Esophagus squamous epithelium (tissue), 4 donors: ENCODE measurements around the gene UBR3.

Experiments used
- POLR2A ChIP-seq, 4 donors: fragments of 450-650 bp; IDR thresholded peaks; one replicate each; pipeline ENCODE4 v1.6.1; 2017; ENCODE audit warnings: antibody characterized with exemption in 4 of 4, mild to moderate bottlenecking in 4 of 4, moderate library complexity in 3 of 4
- TF ChIP-seq, protein P1 (sequence below), 6 experiments: fragments of 450-650 bp in 4 of 6; fragments of 200-600 bp in 2 of 6; sonication (generic) in 2 of 6; IDR thresholded peaks; one replicate each; pipeline ENCODE4 v1.5.1; 2016 to 2019; ENCODE audit warnings: antibody characterized with exemption in 6 of 6, mild to moderate bottlenecking in 4 of 6, moderate library complexity in 4 of 6

GRCh38 chr2:169849710-169850109 lies 22.5 kb downstream of the UBR3 start:
- TF ChIP-seq POLR2A (IDR thresholded peaks at IDR 0.05), result no peak
- TF ChIP-seq, protein P1, sequence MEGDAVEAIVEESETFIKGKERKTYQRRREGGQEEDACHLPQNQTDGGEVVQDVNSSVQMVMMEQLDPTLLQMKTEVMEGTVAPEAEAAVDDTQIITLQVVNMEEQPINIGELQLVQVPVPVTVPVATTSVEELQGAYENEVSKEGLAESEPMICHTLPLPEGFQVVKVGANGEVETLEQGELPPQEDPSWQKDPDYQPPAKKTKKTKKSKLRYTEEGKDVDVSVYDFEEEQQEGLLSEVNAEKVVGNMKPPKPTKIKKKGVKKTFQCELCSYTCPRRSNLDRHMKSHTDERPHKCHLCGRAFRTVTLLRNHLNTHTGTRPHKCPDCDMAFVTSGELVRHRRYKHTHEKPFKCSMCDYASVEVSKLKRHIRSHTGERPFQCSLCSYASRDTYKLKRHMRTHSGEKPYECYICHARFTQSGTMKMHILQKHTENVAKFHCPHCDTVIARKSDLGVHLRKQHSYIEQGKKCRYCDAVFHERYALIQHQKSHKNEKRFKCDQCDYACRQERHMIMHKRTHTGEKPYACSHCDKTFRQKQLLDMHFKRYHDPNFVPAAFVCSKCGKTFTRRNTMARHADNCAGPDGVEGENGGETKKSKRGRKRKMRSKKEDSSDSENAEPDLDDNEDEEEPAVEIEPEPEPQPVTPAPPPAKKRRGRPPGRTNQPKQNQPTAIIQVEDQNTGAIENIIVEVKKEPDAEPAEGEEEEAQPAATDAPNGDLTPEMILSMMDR (IDR thresholded peaks at IDR 0.05), result no peak
